H9 (cell line): ENCODE results near the gene SLC25A34. TPM values are rescaled to one million over a fixed set of nuclear protein-coding genes. Genes with fewer than 3 reads are reported as not detected.

Experiments
- DNase-seq: peaks from one replicate; pipeline ENCODE4 v3.0.0-alpha.2; 2017
- H2AFZ ChIP-seq: one replicate; pipeline ENCODE4 v1.6.1; 2013; ENCODE audit warnings: mild to moderate bottlenecking, low read length, control low read depth, moderate library complexity
- H2AK5ac ChIP-seq: 2 replicates; pipeline ENCODE4 v1.6.1; 2013; ENCODE audit warnings: low read length, control low read depth, mixed read lengths; ENCODE audit not compliant: insufficient read length
- H2BK120ac ChIP-seq: one replicate; pipeline ENCODE4 v1.6.1; 2013; ENCODE audit warnings: low read depth, mild to moderate bottlenecking, low read length, control low read depth, inconsistent platforms; ENCODE audit not compliant: poor library complexity, severe bottlenecking
- H2BK12ac ChIP-seq: 2 replicates; pipeline ENCODE4 v1.6.1; 2013; ENCODE audit warnings: low read length, control low read depth, mixed read lengths, low read depth; ENCODE audit not compliant: insufficient read length
- H2BK15ac ChIP-seq: 2 replicates; pipeline ENCODE4 v1.6.1; 2013; ENCODE audit warnings: low read depth, low read length, control low read depth
- H2BK20ac ChIP-seq: one replicate; pipeline ENCODE4 v1.6.1; 2013; ENCODE audit warnings: low read depth, mild to moderate bottlenecking, low read length, control low read depth, inconsistent platforms; ENCODE audit not compliant: poor library complexity, severe bottlenecking
- H2BK5ac ChIP-seq: 2 replicates; pipeline ENCODE4 v1.6.1; 2013; ENCODE audit warnings: low read length, control low read depth, mixed read lengths; ENCODE audit not compliant: insufficient read length
- H3K14ac ChIP-seq: 2 replicates; pipeline ENCODE4 v1.6.1; 2013; ENCODE audit warnings: low read length, control low read depth; ENCODE audit not compliant: insufficient read depth
- H3K18ac ChIP-seq: 2 replicates; pipeline ENCODE4 v1.6.1; 2013; ENCODE audit warnings: low read depth, mild to moderate bottlenecking, mixed read lengths, low read length, control low read depth; ENCODE audit not compliant: insufficient read length
- H3K23ac ChIP-seq: 2 replicates; pipeline ENCODE4 v1.6.1; 2013; ENCODE audit warnings: low read length, control low read depth, mixed read lengths, low read depth; ENCODE audit not compliant: insufficient read length
- H3K23me2 ChIP-seq: 2 replicates; pipeline ENCODE4 v1.6.1; 2013; ENCODE audit warnings: low read depth, mild to moderate bottlenecking, mixed read lengths, low read length, control low read depth; ENCODE audit not compliant: insufficient read length, poor library complexity, severe bottlenecking
- H3K27ac ChIP-seq: 2 replicates; pipeline ENCODE4 v1.5.1; 2013; ENCODE audit warnings: low read length, control low read depth, mixed read lengths, low read depth; ENCODE audit not compliant: insufficient read length
- H3K27me3 ChIP-seq: 2 replicates; pipeline ENCODE4 v1.6.1; 2013; ENCODE audit warnings: low read length, control low read depth, inconsistent platforms; ENCODE audit not compliant: insufficient read depth
- H3K4ac ChIP-seq: 2 replicates; pipeline ENCODE4 v1.6.1; 2013; ENCODE audit warnings: low read depth, mild to moderate bottlenecking, control low read depth, inconsistent platforms, low read length, moderate library complexity
- H3K4me1 ChIP-seq: 2 replicates; pipeline ENCODE4 v1.6.1; 2013; ENCODE audit warnings: low read length, control low read depth, inconsistent platforms; ENCODE audit not compliant: insufficient read depth
- H3K4me2 ChIP-seq: 2 replicates; pipeline ENCODE4 v1.6.1; 2013; ENCODE audit warnings: low read length, control low read depth, mixed read lengths; ENCODE audit not compliant: insufficient read length, insufficient read depth
- H3K56ac ChIP-seq: 2 replicates; pipeline ENCODE4 v1.6.1; 2013; ENCODE audit warnings: low read depth, mild to moderate bottlenecking, mixed read lengths, low read length, control low read depth; ENCODE audit not compliant: insufficient read length
- H3K79me1 ChIP-seq: 2 replicates; pipeline ENCODE4 v1.6.1; 2013; ENCODE audit warnings: low read depth, mild to moderate bottlenecking, moderate library complexity, low read length, control low read depth, inconsistent platforms; ENCODE audit not compliant: insufficient read depth, poor library complexity, severe bottlenecking
- H3K79me2 ChIP-seq: 2 replicates; pipeline ENCODE4 v1.6.1; 2013; ENCODE audit warnings: low read length, control low read depth, inconsistent platforms; ENCODE audit not compliant: insufficient read depth
- H3K9ac ChIP-seq: 2 replicates; pipeline ENCODE4 v1.6.1; 2013; ENCODE audit warnings: low read length, control low read depth, mixed read lengths; ENCODE audit not compliant: insufficient read length; ENCODE audit errors: extremely low read depth
- H3K9me3 ChIP-seq: one replicate; pipeline ENCODE4 v1.6.1; 2013; ENCODE audit warnings: low read depth, low read length, inconsistent platforms; ENCODE audit not compliant: control insufficient read depth
- H3T11ph ChIP-seq: one replicate; pipeline ENCODE4 v1.6.1; 2013; ENCODE audit warnings: mild to moderate bottlenecking, low read length, control low read depth, inconsistent platforms
- H4K20me1 ChIP-seq: one replicate; pipeline ENCODE4 v1.6.1; 2013; ENCODE audit not compliant: control insufficient read depth, insufficient read length, insufficient read depth
- H4K5ac ChIP-seq: 2 replicates; pipeline ENCODE4 v1.6.1; 2013; ENCODE audit warnings: low read depth, mild to moderate bottlenecking, mixed read lengths, low read length, control low read depth; ENCODE audit not compliant: insufficient read length
- H4K8ac ChIP-seq: replicated peaks from 2 replicates; pipeline ENCODE4 v1.6.1; 2013; ENCODE audit warnings: low read length, control low read depth, mixed read lengths, low read depth; ENCODE audit not compliant: insufficient read length
- H4K91ac ChIP-seq: 2 replicates; pipeline ENCODE4 v1.6.1; 2013; ENCODE audit warnings: low read depth, mild to moderate bottlenecking, moderate library complexity, mixed read lengths, low read length, control low read depth; ENCODE audit not compliant: insufficient read length
- H3K27ac Mint-ChIP-seq, 3 experiments: 2 replicates in 2 of 3; 3 replicates in 1 of 3; pipeline ENCODE4 v1.8.0; 2020 to 2021; ENCODE audit warnings: mixed read lengths in 3 of 3, mild to moderate bottlenecking in 1 of 3, moderate library complexity in 1 of 3
- H3K27me3 Mint-ChIP-seq: 2 replicates; pipeline ENCODE4 v1.8.0; 2021; ENCODE audit warnings: low read depth, mild to moderate bottlenecking, moderate library complexity, mixed read lengths
- H3K36me3 Mint-ChIP-seq, 3 experiments: 2 replicates in 2 of 3; 3 replicates in 1 of 3; pipeline ENCODE4 v1.8.0; 2020 to 2021; ENCODE audit warnings: low read depth in 3 of 3, mixed read lengths in 3 of 3; ENCODE audit not compliant: insufficient read depth in 1 of 3
- H3K4me1 Mint-ChIP-seq, 2 experiments: 2 replicates each; pipeline ENCODE4 v1.8.0; 2020; ENCODE audit warnings: mixed read lengths in 2 of 2
- H3K4me3 Mint-ChIP-seq, 2 experiments: 2 replicates in 1 of 2; 3 replicates in 1 of 2; pipeline ENCODE4 v1.8.0; 2020 to 2021; ENCODE audit warnings: mild to moderate bottlenecking in 2 of 2, mixed read lengths in 2 of 2, moderate library complexity in 1 of 2
- H3K9me3 Mint-ChIP-seq, 2 experiments: 2 replicates in 1 of 2; 3 replicates in 1 of 2; pipeline ENCODE4 v1.8.0; 2020; ENCODE audit warnings: mild to moderate bottlenecking in 2 of 2, mixed read lengths in 2 of 2, moderate library complexity in 1 of 2
- WGBS: extraction: QIAGEN DNeasy Blood & Tissue Kit; methylation state at CpG from one replicate; pipeline ENCODE4 v1.1.7; 2013; ENCODE audit warnings: missing lambda C conversion rate, low lambda C conversion rate, mixed read lengths; ENCODE audit not compliant: insufficient read length; ENCODE audit errors: extremely low coverage; 5-methylcytosine and 5-hydroxymethylcytosine counted together
- total RNA-seq: library from RNA; stranded (reverse); gene quantifications from 2 replicates; pipeline ENCODE4 v1.2.1, GENCODE V29; 2021
- TF ChIP-seq, protein P1 (sequence below): fragments of 200-600 bp; sonication (generic); conservative IDR thresholded peaks from 3 replicates; pipeline ENCODE4 v1.8.0; 2021; ENCODE audit warnings: antibody characterized with exemption, mild to moderate bottlenecking

The SLC25A34 gene
- total RNA-seq, 1 experiment from 2014 or later: 1.5 TPM

DNA sequence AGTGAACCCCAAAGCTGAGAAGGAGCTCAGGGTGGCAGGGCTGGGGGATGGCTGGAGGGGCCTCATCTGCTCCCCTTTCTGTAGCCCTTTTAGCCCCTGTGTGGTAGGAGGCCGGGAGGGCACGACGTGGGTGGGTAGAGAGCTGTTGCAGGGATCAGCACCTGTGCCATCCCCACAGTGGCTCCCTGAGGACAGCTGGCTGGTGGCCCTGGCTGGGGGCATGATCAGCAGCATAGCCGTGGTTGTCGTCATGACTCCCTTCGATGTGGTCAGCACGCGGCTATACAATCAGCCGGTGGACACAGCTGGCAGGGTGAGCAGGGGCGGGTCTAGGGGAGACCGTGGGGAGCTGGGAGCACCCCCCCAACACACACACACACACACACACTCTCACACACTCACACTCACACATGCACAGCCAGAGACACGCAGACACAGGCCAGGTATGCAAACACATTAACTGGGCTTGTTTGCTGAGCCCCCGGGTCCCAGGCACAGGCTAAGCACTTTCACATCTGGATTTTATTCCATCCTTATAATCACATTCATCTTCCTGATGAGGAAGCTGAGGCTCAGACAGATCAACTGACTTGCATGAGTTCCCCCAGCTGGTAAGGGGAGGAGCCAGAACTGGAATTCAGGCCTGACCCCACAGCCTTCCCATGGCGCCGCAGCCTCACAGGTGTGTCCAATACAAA, 2.5 kb downstream of the SLC25A34 start:
- DNase-seq: no peak

More for the DNA sequence above, 2.5 kb downstream of the SLC25A34 start:
- H3K9me3 Mint-ChIP-seq: no peaks in the 10 kb centered on the region
- peaks cover 0 to 7% (median 2%) of the 10 kb centered on the region in 3 experiments; a peak in 3 of 7 replicates for H3K36me3 Mint-ChIP-seq
- Histone ChIP-seq H2BK15ac (no peak overlapping the region), H2BK120ac (no peak overlapping the region), H3K56ac (no peak overlapping the region), H3K18ac (no peak overlapping the region), H3K9ac (no peak overlapping the region), H4K91ac (no peak overlapping the region), H3K9me3 (no peaks in the 10 kb centered on the region), H3T11ph (no peak overlapping the region), H3K27me3 (no peaks in the 10 kb centered on the region), H2AK5ac (no peak overlapping the region), H4K5ac (no peak overlapping the region), H3K4me2 (no peak overlapping the region), H2BK12ac (no peak overlapping the region), H3K79me2 (no peaks in the 10 kb centered on the region), H3K79me1 (no peaks in the 10 kb centered on the region), H2BK20ac (no peak overlapping the region), H2BK5ac (no peak overlapping the region), H3K23ac (no peak overlapping the region), H3K14ac (no peak overlapping the region), H3K27ac (no peak overlapping the region), H4K8ac (no peak overlapping the region), H3K4me1 (no peaks in the 10 kb centered on the region), H2AFZ (no peak overlapping the region), H4K20me1 (no peaks in the 10 kb centered on the region), H3K23me2 (no peaks in the 10 kb centered on the region), H3K4ac (no peak overlapping the region)
- WGBS: no CpG with 5 or more reads among the region's 15 CpGs
- H3K4me1 Mint-ChIP-seq: peaks cover 15 to 29% of the 10 kb centered on the region in 2 experiments
- H3K27ac Mint-ChIP-seq: peak overlapping the region in 1 of 3 experiments; percentile 65; a peak in 2 of 7 replicates
- TF ChIP-seq, protein P1, sequence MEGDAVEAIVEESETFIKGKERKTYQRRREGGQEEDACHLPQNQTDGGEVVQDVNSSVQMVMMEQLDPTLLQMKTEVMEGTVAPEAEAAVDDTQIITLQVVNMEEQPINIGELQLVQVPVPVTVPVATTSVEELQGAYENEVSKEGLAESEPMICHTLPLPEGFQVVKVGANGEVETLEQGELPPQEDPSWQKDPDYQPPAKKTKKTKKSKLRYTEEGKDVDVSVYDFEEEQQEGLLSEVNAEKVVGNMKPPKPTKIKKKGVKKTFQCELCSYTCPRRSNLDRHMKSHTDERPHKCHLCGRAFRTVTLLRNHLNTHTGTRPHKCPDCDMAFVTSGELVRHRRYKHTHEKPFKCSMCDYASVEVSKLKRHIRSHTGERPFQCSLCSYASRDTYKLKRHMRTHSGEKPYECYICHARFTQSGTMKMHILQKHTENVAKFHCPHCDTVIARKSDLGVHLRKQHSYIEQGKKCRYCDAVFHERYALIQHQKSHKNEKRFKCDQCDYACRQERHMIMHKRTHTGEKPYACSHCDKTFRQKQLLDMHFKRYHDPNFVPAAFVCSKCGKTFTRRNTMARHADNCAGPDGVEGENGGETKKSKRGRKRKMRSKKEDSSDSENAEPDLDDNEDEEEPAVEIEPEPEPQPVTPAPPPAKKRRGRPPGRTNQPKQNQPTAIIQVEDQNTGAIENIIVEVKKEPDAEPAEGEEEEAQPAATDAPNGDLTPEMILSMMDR: no peak
- peaks cover 2% of the 10 kb centered on the region for H3K27me3 Mint-ChIP-seq
- H3K4me3 Mint-ChIP-seq: no peak overlapping the region
